ENCODE measurements around the gene CENPN.

The CENPN gene

DNA sequence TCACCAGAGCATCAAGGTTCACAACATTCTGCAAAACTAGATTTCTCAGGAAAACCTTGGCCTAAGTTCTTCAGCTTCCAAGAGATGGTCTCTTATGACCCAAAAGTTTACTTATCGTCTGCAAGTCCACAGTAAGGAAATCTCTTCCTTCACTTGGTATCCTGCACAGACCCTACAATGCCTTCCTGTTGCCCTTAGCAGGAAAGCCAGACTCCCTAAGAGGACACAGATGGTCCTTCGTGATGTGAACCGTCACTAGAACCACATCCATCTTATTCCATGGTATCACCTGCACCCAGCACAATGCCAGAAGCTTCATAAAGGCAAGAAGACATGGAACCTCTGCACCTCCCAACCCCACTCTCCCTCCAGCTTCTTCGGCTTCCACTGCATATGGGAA lies 34.4 kb upstream of the CENPN start:
- no peak overlapping the region for H3K9ac ChIP-seq (ENCODE audit: low read length)
- peaks cover 18% of the 10 kb centered on the region for H3K36me3 ChIP-seq (replicated peaks; ENCODE audit: low read depth, low read length)
- H3K27ac ChIP-seq (ENCODE audit: low read length), result no peak overlapping the region
- H2AFZ ChIP-seq (ENCODE audit: low read depth, low read length), result no peak overlapping the region
- no peak for TF ChIP-seq EZH2phosphoT487 (IDR thresholded peaks at IDR 0.05; ENCODE audit: low read depth)
- TF ChIP-seq, protein P1, sequence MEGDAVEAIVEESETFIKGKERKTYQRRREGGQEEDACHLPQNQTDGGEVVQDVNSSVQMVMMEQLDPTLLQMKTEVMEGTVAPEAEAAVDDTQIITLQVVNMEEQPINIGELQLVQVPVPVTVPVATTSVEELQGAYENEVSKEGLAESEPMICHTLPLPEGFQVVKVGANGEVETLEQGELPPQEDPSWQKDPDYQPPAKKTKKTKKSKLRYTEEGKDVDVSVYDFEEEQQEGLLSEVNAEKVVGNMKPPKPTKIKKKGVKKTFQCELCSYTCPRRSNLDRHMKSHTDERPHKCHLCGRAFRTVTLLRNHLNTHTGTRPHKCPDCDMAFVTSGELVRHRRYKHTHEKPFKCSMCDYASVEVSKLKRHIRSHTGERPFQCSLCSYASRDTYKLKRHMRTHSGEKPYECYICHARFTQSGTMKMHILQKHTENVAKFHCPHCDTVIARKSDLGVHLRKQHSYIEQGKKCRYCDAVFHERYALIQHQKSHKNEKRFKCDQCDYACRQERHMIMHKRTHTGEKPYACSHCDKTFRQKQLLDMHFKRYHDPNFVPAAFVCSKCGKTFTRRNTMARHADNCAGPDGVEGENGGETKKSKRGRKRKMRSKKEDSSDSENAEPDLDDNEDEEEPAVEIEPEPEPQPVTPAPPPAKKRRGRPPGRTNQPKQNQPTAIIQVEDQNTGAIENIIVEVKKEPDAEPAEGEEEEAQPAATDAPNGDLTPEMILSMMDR (IDR thresholded peaks at IDR 0.05; ENCODE audit: low read depth, low read length), result no peak
- H3K9me3 ChIP-seq (ENCODE audit: insufficient read depth, low read length), result no peaks in the 10 kb centered on the region
- no peaks in the 10 kb centered on the region for H4K20me1 ChIP-seq (ENCODE audit: insufficient read depth, low read length)
- H3K27me3 ChIP-seq (ENCODE audit: low read depth, low read length), result no peaks in the 10 kb centered on the region
- H3K4me3 ChIP-seq (ENCODE audit: low read length), result no peak overlapping the region
- no peaks in the 10 kb centered on the region for H3K4me1 ChIP-seq (ENCODE audit: low read length)
- no peak overlapping the region for H3K4me2 ChIP-seq (ENCODE audit: low read length)
- H3K79me2 ChIP-seq (ENCODE audit: low read length), result no peaks in the 10 kb centered on the region

DNA sequence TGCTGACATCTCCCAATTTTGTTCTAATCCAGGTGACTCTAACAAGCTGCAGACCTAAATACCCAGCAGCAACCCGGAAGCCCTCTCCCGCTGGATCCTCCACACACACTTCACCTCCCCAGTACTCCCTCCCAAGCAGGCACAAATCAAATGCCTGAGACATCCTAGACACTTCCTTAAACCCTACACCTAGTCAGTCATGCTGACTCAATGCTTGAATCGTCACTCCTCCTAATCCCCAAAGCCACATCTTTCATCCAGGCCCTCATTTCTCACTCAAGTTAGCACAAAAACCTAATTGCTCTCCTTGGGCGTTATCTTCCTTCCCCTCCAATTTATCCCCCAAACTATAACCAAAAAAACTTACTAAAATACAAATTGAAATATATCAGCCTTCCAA lies 33.0 kb upstream of the CENPN start:
- Histone ChIP-seq H3K9me3 (ENCODE audit: insufficient read depth, low read length) (no peaks in the 10 kb centered on the region), H3K9ac (ENCODE audit: low read length) (no peak overlapping the region), H4K20me1 (ENCODE audit: insufficient read depth, low read length) (no peaks in the 10 kb centered on the region), H3K27ac (ENCODE audit: low read length) (no peak overlapping the region), H3K4me3 (ENCODE audit: low read length) (no peak overlapping the region), H3K36me3 (replicated peaks; ENCODE audit: low read depth, low read length) (peaks cover 18% of the 10 kb centered on the region), H3K4me2 (ENCODE audit: low read length) (no peak overlapping the region), H2AFZ (ENCODE audit: low read depth, low read length) (no peak overlapping the region), H3K4me1 (ENCODE audit: low read length) (no peaks in the 10 kb centered on the region), H3K79me2 (ENCODE audit: low read length) (no peaks in the 10 kb centered on the region), H3K27me3 (ENCODE audit: low read depth, low read length) (no peaks in the 10 kb centered on the region)
- TF ChIP-seq, protein P1 (IDR thresholded peaks at IDR 0.05; ENCODE audit: low read depth, low read length), result no peak
- TF ChIP-seq EZH2phosphoT487 (IDR thresholded peaks at IDR 0.05; ENCODE audit: low read depth), result no peak

DNA sequence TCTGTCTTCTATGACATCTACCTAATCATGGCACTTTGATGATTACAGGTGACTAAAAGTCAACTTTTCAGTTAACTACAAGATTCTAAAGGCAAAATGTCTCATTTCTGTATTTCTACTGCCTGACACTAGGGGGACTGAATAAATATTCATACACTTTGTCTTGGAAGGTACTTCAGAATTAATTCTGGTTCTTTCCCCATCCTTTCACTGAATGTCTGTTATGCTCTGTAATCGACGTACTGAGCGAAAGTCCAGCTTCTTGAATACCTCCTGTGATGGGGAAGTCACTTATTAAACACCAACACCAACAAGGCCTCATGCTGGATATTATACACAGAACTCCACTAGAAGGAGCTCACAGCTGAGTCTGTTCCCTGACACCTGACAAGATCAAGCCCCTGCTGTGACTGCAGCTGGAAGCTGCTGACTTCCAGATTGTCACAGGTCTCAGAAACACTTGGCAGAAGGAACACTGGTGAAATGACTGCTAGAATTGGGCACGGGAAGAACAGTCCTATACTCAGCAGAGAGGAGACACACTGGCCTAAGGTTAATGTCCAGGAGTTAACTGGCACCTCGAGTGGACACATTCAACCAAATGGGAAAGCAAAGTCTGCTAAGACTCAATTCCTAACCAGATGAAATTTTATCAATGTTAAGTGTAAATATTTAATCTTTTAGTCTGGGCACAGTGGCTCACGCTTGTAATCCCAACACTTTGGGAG lies 32.2 kb upstream of the CENPN start:
- Histone ChIP-seq H3K36me3 (replicated peaks; ENCODE audit: low read depth, low read length) (peaks cover 18% of the 10 kb centered on the region), H3K79me2 (ENCODE audit: low read length) (no peaks in the 10 kb centered on the region), H3K9ac (ENCODE audit: low read length) (no peak overlapping the region), H3K27me3 (ENCODE audit: low read depth, low read length) (no peaks in the 10 kb centered on the region), H2AFZ (ENCODE audit: low read depth, low read length) (no peak overlapping the region), H3K4me2 (ENCODE audit: low read length) (no peak overlapping the region), H3K4me3 (ENCODE audit: low read length) (no peak overlapping the region), H4K20me1 (ENCODE audit: insufficient read depth, low read length) (no peaks in the 10 kb centered on the region), H3K27ac (ENCODE audit: low read length) (no peak overlapping the region), H3K4me1 (ENCODE audit: low read length) (no peaks in the 10 kb centered on the region), H3K9me3 (ENCODE audit: insufficient read depth, low read length) (no peaks in the 10 kb centered on the region)
- TF ChIP-seq, protein P1 (IDR thresholded peaks at IDR 0.05; ENCODE audit: low read depth, low read length), result peak; percentile 44
- TF ChIP-seq EZH2phosphoT487 (IDR thresholded peaks at IDR 0.05; ENCODE audit: low read depth), result no peak

DNA sequence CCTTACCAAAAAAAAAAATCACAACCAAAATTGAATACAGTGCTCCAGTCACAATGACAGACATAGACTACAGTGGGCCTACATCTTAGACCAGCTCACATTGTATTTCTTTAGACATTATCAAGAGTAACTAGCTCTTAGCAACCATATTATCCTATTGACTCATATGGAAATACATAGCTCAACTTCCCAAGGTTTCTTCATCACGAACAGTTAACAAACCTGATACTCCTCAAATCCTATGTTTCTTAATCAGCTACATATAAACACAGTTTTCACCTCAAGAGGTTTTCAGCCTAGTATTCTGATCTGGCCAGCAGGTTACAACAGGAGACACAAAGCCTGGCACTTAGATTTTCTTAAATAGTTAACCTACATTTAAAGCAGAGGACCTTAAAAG lies 30.1 kb upstream of the CENPN start:
- Histone ChIP-seq H4K20me1 (ENCODE audit: insufficient read depth, low read length) (no peaks in the 10 kb centered on the region), H3K27ac (ENCODE audit: low read length) (no peak overlapping the region), H3K36me3 (replicated peaks; ENCODE audit: low read depth, low read length) (peaks cover 18% of the 10 kb centered on the region), H3K4me3 (ENCODE audit: low read length) (no peak overlapping the region), H3K79me2 (ENCODE audit: low read length) (no peaks in the 10 kb centered on the region), H3K9me3 (ENCODE audit: insufficient read depth, low read length) (no peaks in the 10 kb centered on the region), H3K27me3 (ENCODE audit: low read depth, low read length) (no peaks in the 10 kb centered on the region), H3K4me1 (ENCODE audit: low read length) (no peaks in the 10 kb centered on the region), H3K4me2 (ENCODE audit: low read length) (no peak overlapping the region), H2AFZ (ENCODE audit: low read depth, low read length) (no peak overlapping the region), H3K9ac (ENCODE audit: low read length) (no peak overlapping the region)
- TF ChIP-seq, protein P1 (IDR thresholded peaks at IDR 0.05; ENCODE audit: low read depth, low read length), result no peak
- TF ChIP-seq EZH2phosphoT487 (IDR thresholded peaks at IDR 0.05; ENCODE audit: low read depth), result no peak

All from OCI-LY3 (cell line).